GM19193 (cell line): ENCODE data around the gene MED13L.

Experiments
- POLR2A ChIP-seq: IDR thresholded peaks from 4 replicates; pipeline ENCODE4 v1.6.1; 2011; ENCODE audit not compliant: insufficient read depth, insufficient read length; ENCODE audit errors: extremely low read depth

Gene MED13L

DNA sequence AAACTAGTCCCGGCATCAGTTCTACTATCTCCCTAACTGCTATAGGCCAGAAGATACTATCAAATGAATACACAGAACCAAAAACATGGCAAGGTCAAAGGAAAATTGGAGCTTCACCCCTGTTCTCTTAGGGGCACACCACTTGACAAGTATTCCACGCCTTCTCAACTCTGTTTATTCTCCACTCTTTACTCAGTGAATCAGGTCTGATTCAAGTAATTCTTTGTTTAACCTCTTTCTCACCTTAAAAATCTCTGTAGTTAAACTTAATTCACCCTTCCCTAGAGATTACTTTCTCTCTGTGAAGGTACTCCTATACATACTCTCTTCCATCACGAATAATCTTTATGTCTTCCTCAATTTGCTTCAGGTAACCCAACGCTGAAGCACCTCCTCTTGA is 248.9 kb downstream of the MED13L start:
- TF ChIP-seq POLR2A: no peak

DNA sequence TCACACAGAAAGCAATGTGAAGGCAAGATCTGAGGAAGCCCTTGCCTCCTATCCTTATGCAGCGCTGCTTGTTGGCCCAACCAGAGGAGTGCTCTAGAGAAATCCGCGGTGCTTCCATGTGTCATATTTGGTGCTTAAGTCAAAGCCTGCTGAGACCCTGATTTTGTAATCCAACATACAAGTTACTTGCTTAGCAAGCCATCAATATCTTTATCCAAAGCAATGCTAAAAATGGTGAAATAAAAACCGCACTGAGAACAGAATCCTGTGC is 250.0 kb downstream of the MED13L start:
- TF ChIP-seq POLR2A: no peak

GRCh38 chr12:116026768-116027550 is 250.5 kb downstream of the MED13L start:
- TF ChIP-seq POLR2A: no peak

DNA sequence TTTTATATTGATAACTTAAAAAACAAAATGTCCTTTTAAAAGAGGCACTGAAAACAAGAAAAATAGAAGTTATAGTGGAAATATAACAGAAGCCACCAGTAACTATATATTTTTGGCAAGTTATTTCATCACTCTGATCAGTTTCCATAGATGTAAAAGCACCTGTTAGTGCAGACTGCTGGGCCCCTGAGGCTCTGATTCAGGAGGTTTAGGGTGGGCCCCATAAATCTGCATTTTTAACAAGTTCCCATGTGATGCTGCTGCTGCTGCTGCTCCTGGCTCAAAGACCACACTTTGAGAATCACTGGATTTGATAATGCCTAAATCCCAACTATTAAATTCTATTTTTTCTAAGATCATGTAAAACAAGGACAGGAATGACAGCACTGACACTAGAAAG is 251.1 kb downstream of the MED13L start:
- TF ChIP-seq POLR2A: no peak

- no peak for TF ChIP-seq POLR2A
Observed at GRCh38 chr12:116024769-116025168, 252.7 kb downstream of the MED13L start.

GRCh38 chr12:116019415-116019814 is 258.1 kb downstream of the MED13L start:
- TF ChIP-seq POLR2A: no peak

- no peak for TF ChIP-seq POLR2A
Observed at GRCh38 chr12:116018282-116018681, 259.2 kb downstream of the MED13L start.

DNA sequence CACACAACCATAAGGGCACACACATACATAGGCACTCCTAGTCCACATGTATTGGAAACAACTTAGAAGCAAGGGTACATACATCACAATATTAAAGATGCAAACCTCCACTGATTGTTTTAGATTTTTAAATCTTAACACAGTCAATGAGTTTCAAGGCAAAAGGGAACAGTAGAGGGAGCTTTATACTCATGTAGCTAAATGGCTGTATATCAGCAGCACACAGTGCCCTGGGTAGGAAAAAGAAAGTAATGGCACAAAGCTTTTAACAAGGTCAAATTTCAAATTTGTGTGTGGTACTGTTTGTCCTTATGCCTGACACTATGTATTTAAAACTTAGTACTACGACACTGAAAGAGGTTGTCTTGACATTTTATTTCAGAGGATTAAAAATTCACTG is 262.0 kb downstream of the MED13L start:
- TF ChIP-seq POLR2A: no peak

- TF ChIP-seq POLR2A: no peak
Observed at GRCh38 chr12:116012757-116013156, 264.7 kb downstream of the MED13L start.

GRCh38 chr12:116011217-116011616 is 266.3 kb downstream of the MED13L start:
- TF ChIP-seq POLR2A: no peak

- TF ChIP-seq POLR2A: no peak
Observed at GRCh38 chr12:116010467-116010866, 267.0 kb downstream of the MED13L start.

GRCh38 chr12:116009805-116010204 is 267.7 kb downstream of the MED13L start:
- TF ChIP-seq POLR2A: no peak

GRCh38 chr12:116006141-116006540 is 271.4 kb downstream of the MED13L start:
- TF ChIP-seq POLR2A: no peak

DNA sequence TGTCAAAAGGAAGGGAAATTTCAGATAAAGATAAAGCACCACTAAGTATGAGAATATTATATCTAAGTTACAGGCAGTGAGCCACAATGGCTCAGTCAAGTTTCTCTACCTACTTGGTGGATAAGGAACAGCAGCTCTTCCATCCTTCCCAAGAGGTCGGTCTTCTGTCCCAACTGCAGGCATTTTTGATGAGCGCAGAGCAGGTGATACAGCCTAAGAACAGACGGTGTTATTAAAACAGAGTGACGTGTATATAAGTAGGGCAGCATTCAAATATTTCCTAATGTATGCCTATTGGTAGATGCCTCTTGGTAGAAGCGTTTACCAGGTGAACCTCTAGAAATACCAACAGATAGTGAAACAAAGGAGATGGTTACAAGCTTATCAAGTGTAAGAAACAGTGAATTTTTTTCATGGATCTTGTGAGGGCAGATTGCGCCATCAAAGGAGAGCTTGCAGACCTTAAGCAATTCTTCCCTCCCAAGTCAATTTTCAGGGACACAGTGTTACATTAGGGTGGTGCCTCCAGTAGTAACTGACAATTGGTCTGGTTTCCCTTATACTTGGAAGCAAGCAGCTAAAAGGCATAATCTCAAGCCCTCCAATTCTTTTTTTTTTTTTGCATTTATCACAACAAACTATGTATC is 274.5 kb downstream of the MED13L start:
- no peak for TF ChIP-seq POLR2A

GRCh38 chr12:116000252-116000651 is 277.2 kb downstream of the MED13L start:
- TF ChIP-seq POLR2A: no peak

DNA sequence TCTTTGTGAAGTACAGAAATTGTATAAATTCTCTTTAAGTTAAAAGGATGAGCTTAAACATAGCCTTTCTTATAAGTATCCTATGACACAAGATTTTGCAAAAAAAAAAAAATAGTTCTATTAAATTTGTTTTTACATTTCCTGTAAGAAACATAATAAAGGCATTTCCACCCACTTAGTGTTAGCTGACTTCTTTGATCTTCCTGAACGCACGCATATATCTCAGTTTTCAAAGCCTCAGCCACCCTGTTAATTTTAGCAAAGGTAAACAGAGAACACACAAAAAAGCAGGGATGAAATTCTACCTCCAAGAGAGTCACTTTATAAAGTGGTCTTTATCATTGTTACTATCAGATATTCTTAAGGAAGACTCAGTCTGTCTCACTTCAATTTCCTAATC is 277.9 kb downstream of the MED13L start:
- TF ChIP-seq POLR2A: no peak
